ENCODE measurements around the gene LRRC25. TPM values are rescaled to one million over a fixed set of nuclear protein-coding genes. Genes with fewer than 3 reads are reported as not detected.

LRRC25 gene
- polyA plus RNA-seq, 1 donor (not counting 4 experiments of a cell fraction or from before 2014, with no cell fraction given), result not detected

DNA sequence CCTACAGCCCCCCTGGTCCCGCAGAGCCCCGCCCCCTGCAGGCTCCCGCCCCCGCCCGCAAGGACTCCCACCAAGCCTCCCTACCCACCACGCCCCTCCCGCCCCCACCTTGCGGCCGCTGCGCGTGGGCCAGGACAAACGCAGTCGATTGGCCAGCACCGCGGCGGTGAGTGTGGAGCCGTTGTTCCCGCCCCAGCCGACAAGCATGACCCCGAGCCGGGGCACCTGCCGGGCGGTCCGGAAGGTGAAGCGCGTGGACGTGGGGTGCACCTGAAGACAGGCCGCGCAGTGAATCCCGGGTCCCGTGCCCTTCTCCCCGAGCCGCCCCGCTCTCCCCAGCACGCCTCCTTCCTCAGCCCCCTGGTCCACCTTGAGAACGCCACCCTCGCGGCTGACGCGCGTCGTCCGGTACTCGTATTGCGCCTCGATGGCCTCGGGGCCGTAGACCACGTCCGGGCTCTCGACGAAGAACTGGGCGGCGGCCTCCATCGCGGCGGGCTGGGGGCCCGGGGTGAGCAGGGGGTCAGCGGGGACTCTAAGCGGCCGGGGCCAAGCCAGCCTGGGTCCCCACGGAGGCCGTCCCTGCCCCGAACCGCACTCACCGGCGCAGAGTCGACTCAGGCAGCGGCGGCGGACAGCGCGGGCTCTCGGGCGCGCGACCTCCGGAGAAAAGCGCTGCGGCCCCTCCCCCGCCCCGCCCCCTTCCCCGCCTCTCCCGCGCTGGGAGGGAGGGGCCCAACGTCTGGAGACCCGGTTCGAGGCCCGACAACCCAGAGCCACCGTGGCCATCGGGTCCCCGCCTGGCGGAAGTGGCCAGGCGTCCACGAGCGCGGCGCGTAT, 40.3 kb upstream of the LRRC25 start, which contains the start of gene ISYNA1:
ISYNA1 (minus strand) TSS at position 643 of the 840 bp plus-strand sequence; CDS start at position 489, 154 bp downstream.
- Histone ChIP-seq H3K4me2 (ENCODE audit: control insufficient read depth, extremely low read depth, insufficient read depth, low read depth, low read length) (peak within 1 kb of the TSS; percentile 80), H3K4me3 (ENCODE audit: control insufficient read depth in 2 of 3, extremely low read depth in 1 of 3, insufficient read depth in 2 of 3, low read depth in 1 of 3, low read length in 3 of 3) (peak within 1 kb of the TSS; percentile 34 to 57 (median 43)), H3K79me2 (ENCODE audit: control insufficient read depth, insufficient read depth, low read length) (no peaks in the 10 kb centered on the region), H3K27me3 (ENCODE audit: control insufficient read depth, extremely low read depth, insufficient read depth, low read length) (no peaks in the 10 kb centered on the region), H3K36me3 (ENCODE audit: control insufficient read depth in 2 of 2, extremely low read depth in 1 of 2, insufficient read depth in 2 of 2, low read length in 2 of 2) (peaks cover 0 to 7% of the 10 kb centered on the region in 2 experiments), H3K9me3 (ENCODE audit: control insufficient read depth, low read depth, low read length) (no peaks in the 10 kb centered on the region), H3K9ac (ENCODE audit: control insufficient read depth, extremely low read depth, insufficient read depth, low read length) (peak within 1 kb of the TSS; percentile 47), H3K27ac (ENCODE audit: control insufficient read depth, insufficient read depth, low read length) (peak within 1 kb of the TSS; percentile 37), H2AFZ (ENCODE audit: control insufficient read depth, low read length) (no peak within 1 kb of the TSS), H3K9me1 (ENCODE audit: control insufficient read depth, extremely low read depth, insufficient read depth, low read length) (peaks cover 12% of the 10 kb centered on the region), H3K4me1 (ENCODE audit: control insufficient read depth, extremely low read depth, insufficient read depth, low read length) (peaks cover 30% of the 10 kb centered on the region), H4K20me1 (ENCODE audit: control insufficient read depth, extremely low read depth, insufficient read depth, low read length) (no peaks in the 10 kb centered on the region)
- TF ChIP-seq, protein P1, sequence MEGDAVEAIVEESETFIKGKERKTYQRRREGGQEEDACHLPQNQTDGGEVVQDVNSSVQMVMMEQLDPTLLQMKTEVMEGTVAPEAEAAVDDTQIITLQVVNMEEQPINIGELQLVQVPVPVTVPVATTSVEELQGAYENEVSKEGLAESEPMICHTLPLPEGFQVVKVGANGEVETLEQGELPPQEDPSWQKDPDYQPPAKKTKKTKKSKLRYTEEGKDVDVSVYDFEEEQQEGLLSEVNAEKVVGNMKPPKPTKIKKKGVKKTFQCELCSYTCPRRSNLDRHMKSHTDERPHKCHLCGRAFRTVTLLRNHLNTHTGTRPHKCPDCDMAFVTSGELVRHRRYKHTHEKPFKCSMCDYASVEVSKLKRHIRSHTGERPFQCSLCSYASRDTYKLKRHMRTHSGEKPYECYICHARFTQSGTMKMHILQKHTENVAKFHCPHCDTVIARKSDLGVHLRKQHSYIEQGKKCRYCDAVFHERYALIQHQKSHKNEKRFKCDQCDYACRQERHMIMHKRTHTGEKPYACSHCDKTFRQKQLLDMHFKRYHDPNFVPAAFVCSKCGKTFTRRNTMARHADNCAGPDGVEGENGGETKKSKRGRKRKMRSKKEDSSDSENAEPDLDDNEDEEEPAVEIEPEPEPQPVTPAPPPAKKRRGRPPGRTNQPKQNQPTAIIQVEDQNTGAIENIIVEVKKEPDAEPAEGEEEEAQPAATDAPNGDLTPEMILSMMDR (optimal IDR thresholded peaks at IDR 0.05 in 1 of 3, IDR thresholded peaks at IDR 0.05 in 1 of 3, conservative IDR thresholded peaks at IDR 0.05 in 1 of 3; ENCODE audit: extremely low read depth in 1 of 3, insufficient read depth in 2 of 3, low read length in 3 of 3), result no peak
- TF ChIP-seq EZH2 (IDR thresholded peaks at IDR 0.05; ENCODE audit: low read length), result no peak
- no peak for DNase-seq (ENCODE audit: low read depth, low spot score)
- FAIRE-seq, result no peak
- dilution Hi-C loops (cut with MboI; ENCODE audit: extremely low pct_ligation_motif_present, low sequenced_read_pairs), result no loop called here

DNA sequence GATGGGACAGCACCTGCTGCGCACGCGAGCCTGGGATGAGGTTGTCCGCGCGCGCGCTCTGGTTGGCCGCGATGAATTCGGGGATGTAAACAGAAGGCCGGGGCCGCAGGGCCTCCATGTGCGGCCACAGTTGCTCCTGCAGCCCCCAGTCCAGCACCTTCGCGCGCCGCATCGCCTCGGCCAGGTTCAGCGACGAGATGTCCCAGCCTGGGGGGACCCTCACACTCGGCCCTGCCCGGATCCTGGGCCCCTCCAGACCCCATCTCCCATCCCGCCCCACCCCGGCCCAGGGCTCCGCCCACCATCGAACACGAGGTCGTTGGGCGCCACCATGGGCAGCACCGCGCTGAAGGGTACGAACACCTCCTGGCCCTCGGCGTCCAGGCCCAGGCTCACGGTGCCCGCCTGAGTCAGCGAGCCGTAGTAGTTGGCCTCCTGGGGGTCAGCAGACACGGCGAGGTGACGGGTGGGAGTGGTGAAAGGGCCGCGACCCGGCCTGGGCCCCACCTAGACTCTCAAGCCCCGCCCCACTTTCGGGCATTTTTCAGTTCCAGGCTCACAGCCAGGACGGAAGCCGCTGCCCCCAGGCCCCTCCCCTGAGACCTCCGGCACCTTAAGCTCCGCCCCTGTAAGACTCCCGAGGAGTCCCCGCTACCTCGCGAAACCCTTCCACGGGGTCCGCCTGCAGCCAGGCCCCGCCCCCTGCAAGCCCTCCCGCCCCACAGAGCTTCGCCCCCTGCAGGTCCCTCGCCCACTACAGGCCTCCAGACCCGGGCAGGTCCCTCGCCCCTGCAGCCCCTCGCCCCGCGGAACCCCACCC, 39.5 kb upstream of the LRRC25 start:
- Histone ChIP-seq H4K20me1 (ENCODE audit: control insufficient read depth, extremely low read depth, insufficient read depth, low read length) (no peaks in the 10 kb centered on the region), H3K36me3 (ENCODE audit: control insufficient read depth in 2 of 2, extremely low read depth in 1 of 2, insufficient read depth in 2 of 2, low read length in 2 of 2) (peaks cover 0 to 3% of the 10 kb centered on the region in 2 experiments), H3K9me1 (ENCODE audit: control insufficient read depth, extremely low read depth, insufficient read depth, low read length) (peaks cover 9% of the 10 kb centered on the region), H3K9ac (ENCODE audit: control insufficient read depth, extremely low read depth, insufficient read depth, low read length) (no peak overlapping the region), H3K4me3 (ENCODE audit: control insufficient read depth in 2 of 3, extremely low read depth in 1 of 3, insufficient read depth in 2 of 3, low read depth in 1 of 3, low read length in 3 of 3) (peak overlapping the region in 2 of 3 experiments; percentile 10 to 34), H2AFZ (ENCODE audit: control insufficient read depth, low read length) (no peak overlapping the region), H3K4me2 (ENCODE audit: control insufficient read depth, extremely low read depth, insufficient read depth, low read depth, low read length) (no peak overlapping the region), H3K27me3 (ENCODE audit: control insufficient read depth, extremely low read depth, insufficient read depth, low read length) (no peaks in the 10 kb centered on the region), H3K4me1 (ENCODE audit: control insufficient read depth, extremely low read depth, insufficient read depth, low read length) (peaks cover 23% of the 10 kb centered on the region), H3K79me2 (ENCODE audit: control insufficient read depth, insufficient read depth, low read length) (no peaks in the 10 kb centered on the region), H3K9me3 (ENCODE audit: control insufficient read depth, low read depth, low read length) (no peaks in the 10 kb centered on the region), H3K27ac (ENCODE audit: control insufficient read depth, insufficient read depth, low read length) (no peak overlapping the region)
- FAIRE-seq (no peak), DNase-seq (ENCODE audit: low read depth, low spot score) (no peak)
- TF ChIP-seq, protein P1 (optimal IDR thresholded peaks at IDR 0.05 in 1 of 3, IDR thresholded peaks at IDR 0.05 in 1 of 3, conservative IDR thresholded peaks at IDR 0.05 in 1 of 3; ENCODE audit: extremely low read depth in 1 of 3, insufficient read depth in 2 of 3, low read length in 3 of 3), result no peak
- TF ChIP-seq EZH2 (IDR thresholded peaks at IDR 0.05; ENCODE audit: low read length), result no peak
- dilution Hi-C loops (cut with MboI; ENCODE audit: extremely low pct_ligation_motif_present, low sequenced_read_pairs), result no loop called here

Data from keratinocyte (primary cell).